GM12873 (cell line): ENCODE measurements around the gene GOLGA7B.

Experiments
- TF ChIP-seq, protein P1 (sequence below): IDR thresholded peaks from 2 replicates; pipeline ENCODE4 v1.5.1; 2012; ENCODE audit warnings: low read depth, mild to moderate bottlenecking, moderate library complexity, low read length, control low read depth; ENCODE audit not compliant: insufficient read depth; ENCODE audit errors: missing control alignments

Gene GOLGA7B

DNA sequence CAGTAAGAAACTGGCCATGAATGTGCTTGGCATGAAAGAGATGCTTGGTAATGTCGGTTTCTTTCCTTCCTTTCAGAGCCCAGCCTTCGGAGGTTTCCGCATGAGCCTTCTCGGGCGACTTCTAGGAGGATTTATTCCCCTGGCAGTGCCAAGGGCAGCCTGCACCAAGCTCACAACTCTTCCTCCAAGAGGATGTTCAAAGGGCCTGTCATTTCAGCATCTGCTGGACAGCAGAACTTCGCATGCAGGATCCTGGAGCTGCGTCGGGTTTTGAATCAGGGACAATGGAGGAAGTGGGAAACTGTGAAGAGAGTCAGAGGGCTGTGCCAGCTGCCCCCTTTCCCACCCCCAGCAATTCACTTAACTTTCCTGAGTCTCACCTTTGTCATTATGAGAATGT, 21.3 kb downstream of the GOLGA7B start:
- TF ChIP-seq, protein P1, sequence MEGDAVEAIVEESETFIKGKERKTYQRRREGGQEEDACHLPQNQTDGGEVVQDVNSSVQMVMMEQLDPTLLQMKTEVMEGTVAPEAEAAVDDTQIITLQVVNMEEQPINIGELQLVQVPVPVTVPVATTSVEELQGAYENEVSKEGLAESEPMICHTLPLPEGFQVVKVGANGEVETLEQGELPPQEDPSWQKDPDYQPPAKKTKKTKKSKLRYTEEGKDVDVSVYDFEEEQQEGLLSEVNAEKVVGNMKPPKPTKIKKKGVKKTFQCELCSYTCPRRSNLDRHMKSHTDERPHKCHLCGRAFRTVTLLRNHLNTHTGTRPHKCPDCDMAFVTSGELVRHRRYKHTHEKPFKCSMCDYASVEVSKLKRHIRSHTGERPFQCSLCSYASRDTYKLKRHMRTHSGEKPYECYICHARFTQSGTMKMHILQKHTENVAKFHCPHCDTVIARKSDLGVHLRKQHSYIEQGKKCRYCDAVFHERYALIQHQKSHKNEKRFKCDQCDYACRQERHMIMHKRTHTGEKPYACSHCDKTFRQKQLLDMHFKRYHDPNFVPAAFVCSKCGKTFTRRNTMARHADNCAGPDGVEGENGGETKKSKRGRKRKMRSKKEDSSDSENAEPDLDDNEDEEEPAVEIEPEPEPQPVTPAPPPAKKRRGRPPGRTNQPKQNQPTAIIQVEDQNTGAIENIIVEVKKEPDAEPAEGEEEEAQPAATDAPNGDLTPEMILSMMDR = no peak

DNA sequence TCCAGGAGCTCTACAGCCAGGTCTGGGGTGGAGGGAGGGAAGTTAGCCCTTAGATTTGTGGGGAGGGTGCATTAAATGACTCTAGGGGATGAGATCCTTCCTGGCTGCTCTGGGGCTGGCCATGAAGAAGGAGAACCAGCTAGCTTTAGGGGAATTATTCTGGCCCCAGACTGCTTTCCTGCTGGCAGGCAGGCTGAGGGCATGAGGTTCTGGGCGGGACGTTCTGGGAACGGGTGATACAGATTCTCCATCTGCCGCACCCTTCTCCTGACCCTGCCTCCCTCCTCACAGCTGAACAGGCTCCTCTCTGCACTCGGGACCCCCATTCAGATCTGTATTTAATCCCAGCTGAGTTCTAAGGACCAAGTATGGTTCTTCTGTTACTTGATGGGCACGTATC, 23.9 kb downstream of the GOLGA7B start:
- TF ChIP-seq, protein P1 = no peak

DNA sequence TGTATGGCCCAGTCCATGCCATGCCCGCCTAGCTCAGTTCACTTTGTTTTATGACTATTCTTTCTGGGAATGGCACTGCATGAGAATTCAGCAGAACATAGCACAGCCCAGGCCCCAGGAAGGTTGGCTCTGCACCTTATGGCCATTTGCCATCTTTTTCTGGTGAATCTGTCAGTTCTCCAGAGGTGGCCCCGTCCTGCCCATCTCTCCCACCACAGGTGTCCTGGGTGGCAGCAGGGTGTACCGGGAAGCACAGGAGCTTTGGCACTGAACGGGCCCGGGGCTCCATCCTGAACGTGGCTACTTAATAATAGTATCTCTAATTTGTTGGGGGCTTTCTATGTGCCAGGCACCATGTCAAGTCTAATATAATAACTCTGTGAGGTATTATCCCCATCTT, 24.7 kb downstream of the GOLGA7B start:
- TF ChIP-seq, protein P1 = no peak

DNA sequence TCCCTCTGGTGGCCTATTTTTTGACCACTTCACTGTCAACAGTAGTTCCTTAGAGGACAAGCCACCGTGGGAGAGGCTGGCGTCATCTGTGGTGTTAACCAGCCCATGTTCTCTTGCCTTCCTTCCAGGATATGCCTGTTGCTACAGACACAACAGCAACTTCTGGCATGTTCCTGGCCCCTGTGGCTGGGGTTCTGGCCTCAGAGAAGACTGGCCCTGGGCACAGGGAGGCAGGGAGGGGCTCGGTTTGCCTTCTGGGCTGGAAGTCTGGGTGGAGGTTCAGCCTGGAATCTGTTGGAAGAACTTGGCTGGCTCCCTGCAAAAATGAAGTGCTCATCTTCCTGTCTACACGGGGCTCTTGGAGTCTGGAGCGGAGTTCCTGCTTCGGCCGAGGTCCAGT, 25.7 kb downstream of the GOLGA7B start:
- TF ChIP-seq, protein P1 = no peak

DNA sequence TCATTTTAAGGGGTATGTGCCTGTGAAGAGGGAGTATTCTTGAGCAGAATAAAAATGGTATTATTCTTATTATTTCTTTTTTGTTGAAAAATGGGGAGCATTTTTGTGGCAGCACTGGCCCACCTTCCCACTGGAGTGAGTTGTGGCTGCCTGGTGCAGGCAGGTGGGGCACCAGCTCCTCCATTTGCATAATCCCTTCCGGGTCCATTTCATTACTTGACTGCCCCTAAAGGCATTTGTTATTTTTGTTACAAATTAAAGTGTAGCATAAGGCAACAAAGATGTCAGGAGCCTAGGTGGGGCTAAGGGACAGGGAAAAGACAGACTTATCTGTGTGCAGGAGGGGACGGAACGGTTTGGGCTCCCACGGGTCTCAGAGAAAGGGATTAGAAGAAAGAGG, 26.8 kb downstream of the GOLGA7B start:
- TF ChIP-seq, protein P1 = no peak

DNA sequence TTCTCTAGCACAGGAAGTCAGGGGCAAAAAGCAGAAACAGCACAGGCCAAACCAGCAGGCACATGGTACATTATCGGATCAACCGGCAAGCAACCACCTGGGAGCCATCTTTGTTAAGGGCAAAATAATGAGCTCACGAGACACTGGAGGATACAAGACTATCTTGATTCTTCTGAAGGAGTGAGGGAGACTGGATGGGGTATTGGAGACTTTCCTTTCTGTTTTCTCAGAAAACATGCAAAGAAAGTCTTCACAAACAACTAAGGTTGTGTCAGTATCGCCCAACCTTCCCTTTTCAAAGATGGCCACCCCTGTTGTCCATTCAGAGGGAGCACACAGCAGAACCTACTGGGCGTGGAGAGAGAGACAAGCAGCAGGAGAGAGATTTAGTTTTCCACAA, 29.6 kb downstream of the GOLGA7B start:
- TF ChIP-seq, protein P1 = no peak

DNA sequence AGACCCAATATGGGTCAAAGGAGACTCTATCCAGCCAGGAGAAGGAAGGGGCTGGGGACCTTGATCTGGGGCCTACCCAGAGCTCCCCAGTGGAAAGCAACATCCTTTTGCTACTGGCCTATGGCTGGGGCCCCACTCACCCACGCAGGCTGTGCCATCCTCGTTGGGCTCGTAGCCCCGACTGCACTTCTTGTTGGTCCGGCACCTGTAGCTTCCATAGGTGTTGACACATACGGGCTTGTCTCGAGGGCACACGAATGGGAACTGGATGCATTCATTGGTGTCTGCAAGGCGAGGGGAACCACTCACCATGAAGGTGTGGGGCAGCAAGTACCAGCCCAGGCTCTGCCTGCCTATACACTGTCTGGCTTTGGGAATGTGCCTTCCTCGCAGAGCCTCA, 30.5 kb downstream of the GOLGA7B start:
- TF ChIP-seq, protein P1 = no peak
